ENCODE results near the gene MEN1.

The MEN1 gene

GRCh38 chr11:64856382-64857227 lies 46.3 kb upstream of the MEN1 start:
- Histone ChIP-seq H3K9me3 (ENCODE audit: severe bottlenecking) (no peaks in the 10 kb centered on the region), H3K36me3 (ENCODE audit: low read depth) (peaks cover 68% of the 10 kb centered on the region), H3K4me1 (ENCODE audit: insufficient read depth, poor library complexity, severe bottlenecking) (peaks cover 34% of the 10 kb centered on the region), H3K4me3 (ENCODE audit: severe bottlenecking) (no peak overlapping the region), H3K27ac (ENCODE audit: poor library complexity, severe bottlenecking) (peak overlapping the region; percentile 99), H3K27me3 (ENCODE audit: insufficient read depth, poor library complexity, severe bottlenecking) (no peaks in the 10 kb centered on the region)
- ATAC-seq (ENCODE audit: low read depth) (peak; percentile 80), DNase-seq (ENCODE audit: low spot score) (peak; percentile 94)
- TF ChIP-seq CTCF (IDR thresholded peaks at IDR 0.05; ENCODE audit: poor library complexity, severe bottlenecking): peak; percentile 20

- Histone ChIP-seq H3K4me1 (ENCODE audit: insufficient read depth, poor library complexity, severe bottlenecking) (peaks cover 34% of the 10 kb centered on the region), H3K9me3 (ENCODE audit: severe bottlenecking) (no peaks in the 10 kb centered on the region), H3K4me3 (ENCODE audit: severe bottlenecking) (no peak overlapping the region), H3K27ac (ENCODE audit: poor library complexity, severe bottlenecking) (peak overlapping the region; percentile 99), H3K27me3 (ENCODE audit: insufficient read depth, poor library complexity, severe bottlenecking) (no peaks in the 10 kb centered on the region), H3K36me3 (ENCODE audit: low read depth) (peaks cover 63% of the 10 kb centered on the region)
- DNase-seq (ENCODE audit: low spot score) (no peak), ATAC-seq (ENCODE audit: low read depth) (no peak)
- no peak for TF ChIP-seq CTCF (IDR thresholded peaks at IDR 0.05; ENCODE audit: poor library complexity, severe bottlenecking)
Measured at GRCh38 chr11:64855596-64856304, 45.4 kb upstream of the MEN1 start.

GRCh38 chr11:64854534-64855502 lies 44.5 kb upstream of the MEN1 start:
- no peak overlapping the region for H3K4me3 ChIP-seq (ENCODE audit: severe bottlenecking)
- no peaks in the 10 kb centered on the region for H3K9me3 ChIP-seq (ENCODE audit: severe bottlenecking)
- H3K4me1 ChIP-seq (ENCODE audit: insufficient read depth, poor library complexity, severe bottlenecking): peaks cover 36% of the 10 kb centered on the region
- peak; percentile 97 for DNase-seq (ENCODE audit: low spot score)
- peak; percentile 81 for ATAC-seq (ENCODE audit: low read depth)
- no peak for TF ChIP-seq CTCF (IDR thresholded peaks at IDR 0.05; ENCODE audit: poor library complexity, severe bottlenecking)
- no peaks in the 10 kb centered on the region for H3K27me3 ChIP-seq (ENCODE audit: insufficient read depth, poor library complexity, severe bottlenecking)
- peaks cover 59% of the 10 kb centered on the region for H3K36me3 ChIP-seq (ENCODE audit: low read depth)
- peak overlapping the region; percentile 99 for H3K27ac ChIP-seq (ENCODE audit: poor library complexity, severe bottlenecking)

- no peak for TF ChIP-seq CTCF (IDR thresholded peaks at IDR 0.05; ENCODE audit: poor library complexity, severe bottlenecking)
- H3K36me3 ChIP-seq (ENCODE audit: low read depth): peaks cover 53% of the 10 kb centered on the region
- no peaks in the 10 kb centered on the region for H3K9me3 ChIP-seq (ENCODE audit: severe bottlenecking)
- H3K27ac ChIP-seq (ENCODE audit: poor library complexity, severe bottlenecking): peak overlapping the region; percentile 99
- ATAC-seq (ENCODE audit: low read depth) (no peak), DNase-seq (ENCODE audit: low spot score) (no peak)
- no peaks in the 10 kb centered on the region for H3K27me3 ChIP-seq (ENCODE audit: insufficient read depth, poor library complexity, severe bottlenecking)
- H3K4me3 ChIP-seq (ENCODE audit: severe bottlenecking): no peak overlapping the region
- peaks cover 36% of the 10 kb centered on the region for H3K4me1 ChIP-seq (ENCODE audit: insufficient read depth, poor library complexity, severe bottlenecking)
Measured at GRCh38 chr11:64854157-64854533, 43.8 kb upstream of the MEN1 start.
